Fibroblast of gingiva (primary cell): ENCODE measurements around the gene ZNF24.

ENCODE experiments used
- DNase-seq: peaks from one replicate; pipeline ENCODE4 v3.0.0-alpha.2; 2011; ENCODE audit warnings: low read depth

Gene ZNF24

GRCh38 chr18:35290094-35290735 is 54.0 kb downstream of the ZNF24 start, which contains the start of gene ZSCAN30:
ZSCAN30 (minus strand) TSS chr18:35290229; CDS start chr18:35264352, 25,877 bp downstream.
- peak; percentile 96 for DNase-seq

DNA sequence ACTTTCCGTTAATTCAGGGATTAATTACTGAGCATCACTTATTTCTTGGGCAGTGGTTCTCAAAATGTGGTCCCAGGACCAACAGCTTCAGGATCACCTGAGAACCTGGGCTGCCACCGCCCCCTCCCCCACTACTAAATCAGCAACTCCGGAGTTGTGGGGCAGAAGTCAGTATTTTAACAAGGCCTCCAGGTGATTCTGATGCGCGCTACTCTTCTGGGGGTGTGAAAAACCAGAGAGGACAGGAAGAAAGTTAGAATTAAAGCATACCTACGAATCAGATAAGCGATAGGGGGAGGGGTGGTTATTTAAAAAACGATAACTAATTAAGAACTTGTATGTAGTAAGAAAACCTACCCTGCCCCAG is 54.5 kb downstream of the ZNF24 start:
- no peak for DNase-seq

DNA sequence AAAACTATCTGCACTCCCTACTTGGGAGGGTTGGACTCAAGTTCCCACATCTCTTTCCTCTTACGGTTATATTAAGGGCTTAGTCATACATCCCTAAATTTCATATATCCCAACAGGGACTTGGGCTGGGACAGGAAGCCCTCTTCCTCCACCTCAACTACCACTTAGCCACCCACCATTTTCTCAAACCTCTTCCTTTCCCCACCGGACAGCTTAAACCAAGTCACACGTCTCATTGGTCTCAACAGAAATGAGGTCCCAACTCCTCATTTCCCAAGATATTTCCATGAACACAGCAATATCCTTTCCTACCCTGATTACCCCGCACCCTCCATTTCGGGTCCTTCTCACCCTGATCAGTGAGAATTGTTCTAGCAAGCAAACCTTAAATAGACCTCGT is 54.9 kb downstream of the ZNF24 start:
- peak; percentile 26 for DNase-seq

GRCh38 chr18:35284841-35285240 is 59.4 kb downstream of the ZNF24 start:
- no peak for DNase-seq

DNA sequence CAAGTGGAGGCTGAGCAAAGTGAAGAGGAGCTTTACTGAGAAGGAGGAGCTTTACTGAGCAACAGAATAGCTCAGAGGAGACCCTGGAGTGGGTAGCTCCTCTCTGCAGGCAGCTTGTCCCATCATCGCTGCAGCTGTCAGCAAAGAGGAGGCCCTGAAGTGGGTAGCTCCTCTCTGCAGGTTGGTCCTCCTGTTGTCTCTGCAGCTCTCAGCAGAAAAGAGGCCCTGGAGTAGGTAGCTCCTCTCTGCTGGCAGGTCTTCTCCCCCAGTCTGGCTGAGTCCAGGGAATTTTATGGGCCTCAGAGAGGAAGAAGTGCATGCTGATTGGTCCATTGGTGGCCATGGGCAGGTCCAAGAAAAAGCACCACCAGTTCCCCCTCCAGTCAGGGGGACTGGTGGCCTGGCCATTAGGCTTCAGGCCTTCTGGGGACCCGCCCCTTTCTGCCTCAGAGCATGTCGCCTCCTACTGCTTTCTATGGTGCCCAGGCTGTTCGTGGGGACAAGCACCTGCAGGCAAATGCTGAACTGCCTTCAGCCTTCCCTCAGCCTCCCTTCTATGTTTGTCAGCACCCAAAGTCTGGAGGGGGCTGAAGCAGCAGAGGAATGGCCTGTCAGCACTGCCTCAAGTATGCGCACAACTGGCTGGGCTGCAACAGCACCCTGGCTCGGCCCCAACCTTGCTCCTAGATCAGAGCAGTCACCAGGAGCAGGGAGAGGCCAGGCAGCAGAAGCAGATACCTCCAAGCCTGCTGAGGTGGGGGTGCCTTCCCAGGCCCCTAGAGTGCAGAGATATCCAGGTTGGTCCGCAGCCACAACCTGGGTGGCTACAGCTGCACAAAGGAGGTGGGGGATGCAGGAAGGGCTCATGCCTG is 60.1 kb downstream of the ZNF24 start:
- no peak for DNase-seq

- peak; percentile 76 for DNase-seq
These were observed 61.9 kb downstream of the ZNF24 start for GRCh38 chr18:35282353-35282752.
